ENCODE data around the gene TMEM237. TPM values are rescaled to one million over a fixed set of nuclear protein-coding genes. Genes with fewer than 3 reads are reported as not detected.

TMEM237 gene
- total RNA-seq, 1 donor from 2014 or later = 82.9 TPM

DNA sequence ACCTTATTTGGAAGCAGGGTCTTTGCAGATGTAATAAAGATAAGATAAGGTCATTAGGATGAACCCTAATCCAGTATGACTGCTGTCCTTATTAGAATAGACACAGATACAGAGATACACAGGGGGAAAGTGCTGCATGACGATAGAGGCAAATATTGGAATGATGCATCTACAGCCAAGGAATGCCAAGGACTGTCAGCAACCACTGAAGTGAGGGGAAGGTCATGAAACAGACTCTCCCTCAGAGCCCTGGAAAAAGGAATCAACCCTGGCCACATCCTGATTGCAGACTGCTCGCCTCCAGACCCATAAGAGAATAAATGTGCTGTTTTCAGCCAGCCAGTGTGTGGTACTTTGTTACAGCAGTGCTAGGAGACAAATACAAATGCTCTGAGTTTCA is 14.8 kb downstream of the TMEM237 start:
- TF ChIP-seq EZH2 (IDR thresholded peaks at IDR 0.05) = no peak
- TF ChIP-seq, protein P1, sequence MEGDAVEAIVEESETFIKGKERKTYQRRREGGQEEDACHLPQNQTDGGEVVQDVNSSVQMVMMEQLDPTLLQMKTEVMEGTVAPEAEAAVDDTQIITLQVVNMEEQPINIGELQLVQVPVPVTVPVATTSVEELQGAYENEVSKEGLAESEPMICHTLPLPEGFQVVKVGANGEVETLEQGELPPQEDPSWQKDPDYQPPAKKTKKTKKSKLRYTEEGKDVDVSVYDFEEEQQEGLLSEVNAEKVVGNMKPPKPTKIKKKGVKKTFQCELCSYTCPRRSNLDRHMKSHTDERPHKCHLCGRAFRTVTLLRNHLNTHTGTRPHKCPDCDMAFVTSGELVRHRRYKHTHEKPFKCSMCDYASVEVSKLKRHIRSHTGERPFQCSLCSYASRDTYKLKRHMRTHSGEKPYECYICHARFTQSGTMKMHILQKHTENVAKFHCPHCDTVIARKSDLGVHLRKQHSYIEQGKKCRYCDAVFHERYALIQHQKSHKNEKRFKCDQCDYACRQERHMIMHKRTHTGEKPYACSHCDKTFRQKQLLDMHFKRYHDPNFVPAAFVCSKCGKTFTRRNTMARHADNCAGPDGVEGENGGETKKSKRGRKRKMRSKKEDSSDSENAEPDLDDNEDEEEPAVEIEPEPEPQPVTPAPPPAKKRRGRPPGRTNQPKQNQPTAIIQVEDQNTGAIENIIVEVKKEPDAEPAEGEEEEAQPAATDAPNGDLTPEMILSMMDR (IDR thresholded peaks at IDR 0.05) = no peak
- no peak for TF ChIP-seq EZH2phosphoT487 (IDR thresholded peaks at IDR 0.05)
- H3K27me3 Mint-ChIP-seq (ENCODE audit: insufficient read depth, low read depth) = no peaks in the 10 kb centered on the region
- H3K4me3 Mint-ChIP-seq = no peak overlapping the region
- Histone ChIP-seq H3K27ac (no peak overlapping the region), H4K20me1 (ENCODE audit: low read depth) (no peaks in the 10 kb centered on the region), H3K36me3 (peaks cover 41% of the 10 kb centered on the region), H3F3A (ENCODE audit: low read depth) (no peaks in the 10 kb centered on the region), H2AFZ (replicated peaks) (no peak overlapping the region), H3K27me3 (no peaks in the 10 kb centered on the region), H3K9me3 (ENCODE audit: low read depth) (no peaks in the 10 kb centered on the region), H3K79me2 (ENCODE audit: low read depth) (no peaks in the 10 kb centered on the region), H3K4me1 (no peaks in the 10 kb centered on the region), H3K4me2 (no peak overlapping the region), H3K4me3 (no peak overlapping the region), H3K9ac (no peak overlapping the region)
- H3K36me3 Mint-ChIP-seq = peaks cover 25% of the 10 kb centered on the region
- no peaks in the 10 kb centered on the region for H3K4me1 Mint-ChIP-seq
- DNase-seq (ENCODE audit: low spot score) = no peak
- H3K27ac Mint-ChIP-seq = no peak overlapping the region
- no peaks in the 10 kb centered on the region for H3K9me3 Mint-ChIP-seq

DNA sequence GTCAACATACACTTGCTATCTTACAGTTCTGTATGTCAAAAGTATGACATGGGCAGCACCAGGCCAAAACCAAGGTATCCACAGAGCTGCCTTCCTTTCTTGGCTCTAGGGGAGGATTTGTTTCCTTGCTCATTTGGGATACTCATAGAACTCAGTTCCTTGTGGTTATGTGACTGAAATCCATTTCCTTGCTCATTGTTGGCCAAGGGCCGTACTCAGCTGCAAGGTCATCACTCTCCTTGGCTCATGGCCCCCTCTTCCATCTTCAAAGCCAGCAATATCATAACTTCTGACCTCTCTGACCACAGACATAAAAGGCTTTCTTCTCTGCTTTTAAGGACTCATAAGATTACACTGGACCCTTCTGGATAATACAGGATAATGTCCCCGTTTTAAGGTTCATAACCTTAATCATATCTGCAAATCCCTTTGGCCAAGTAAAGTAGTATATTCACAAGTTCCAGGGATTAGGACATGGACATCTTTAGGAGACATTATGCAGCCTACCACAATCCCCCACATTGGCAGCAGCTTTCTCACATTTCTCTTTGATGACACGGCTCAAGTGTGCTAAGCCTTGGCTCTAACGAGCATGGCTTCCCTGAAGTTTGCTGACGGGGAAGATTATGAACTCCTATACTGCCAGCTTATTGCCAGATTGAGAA is 20.9 kb downstream of the TMEM237 start:
- H3K79me2 ChIP-seq (ENCODE audit: low read depth) = no peaks in the 10 kb centered on the region
- no peaks in the 10 kb centered on the region for H3K27me3 Mint-ChIP-seq (ENCODE audit: insufficient read depth, low read depth)
- H4K20me1 ChIP-seq (ENCODE audit: low read depth) = no peaks in the 10 kb centered on the region
- H3K9me3 Mint-ChIP-seq = no peaks in the 10 kb centered on the region
- DNase-seq (ENCODE audit: low spot score) = no peak
- no peak overlapping the region for H3K9ac ChIP-seq
- H3K4me1 ChIP-seq = no peaks in the 10 kb centered on the region
- H3K9me3 ChIP-seq (ENCODE audit: low read depth) = no peaks in the 10 kb centered on the region
- H3K27ac Mint-ChIP-seq = no peak overlapping the region
- TF ChIP-seq, protein P1 (IDR thresholded peaks at IDR 0.05) = no peak
- TF ChIP-seq EZH2phosphoT487 (IDR thresholded peaks at IDR 0.05) (no peak), EZH2 (IDR thresholded peaks at IDR 0.05) (no peak)
- H2AFZ ChIP-seq (replicated peaks) = no peak overlapping the region
- no peak overlapping the region for H3K27ac ChIP-seq
- H3K36me3 Mint-ChIP-seq = peaks cover 12% of the 10 kb centered on the region
- H3K36me3 ChIP-seq = peaks cover 18% of the 10 kb centered on the region
- peaks cover 3% of the 10 kb centered on the region for H3K4me1 Mint-ChIP-seq
- H3K4me2 ChIP-seq = no peak overlapping the region
- H3K4me3 Mint-ChIP-seq = no peak overlapping the region
- no peak overlapping the region for H3K4me3 ChIP-seq
- no peaks in the 10 kb centered on the region for H3F3A ChIP-seq (ENCODE audit: low read depth)
- no peaks in the 10 kb centered on the region for H3K27me3 ChIP-seq

DNA sequence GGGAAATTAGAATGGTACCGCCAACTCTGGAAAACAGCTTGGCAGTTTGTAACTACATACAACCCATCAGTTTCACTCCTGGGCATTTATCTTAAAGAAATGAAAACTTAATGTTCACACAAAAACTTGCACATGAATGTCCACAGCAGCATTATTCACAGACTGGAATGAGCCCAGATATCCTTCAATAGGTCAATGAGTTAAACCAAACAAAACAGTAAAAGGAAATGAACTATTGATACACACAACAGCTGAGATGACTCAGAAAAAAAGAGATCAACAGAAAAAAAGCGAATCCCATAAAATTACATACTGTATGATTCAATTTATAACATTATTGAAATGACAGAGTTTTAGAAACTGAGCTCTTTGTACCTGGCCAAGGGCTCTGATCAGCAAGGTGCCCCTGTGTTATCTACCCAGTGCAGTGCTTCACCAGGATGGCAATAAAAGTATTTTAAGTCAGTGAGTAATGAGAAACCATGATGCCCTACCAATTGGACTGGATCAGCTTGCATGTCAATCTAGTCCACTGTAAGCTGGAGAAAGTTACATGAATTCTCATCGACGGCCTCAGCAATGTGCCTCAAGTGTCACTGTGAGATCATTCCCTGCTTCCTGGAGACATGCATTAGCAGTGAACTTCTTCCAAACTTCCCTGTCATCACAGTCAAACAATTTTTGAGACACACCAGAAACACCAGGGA is 21.9 kb downstream of the TMEM237 start:
- H3K27ac ChIP-seq = no peak overlapping the region
- H3K27ac Mint-ChIP-seq = no peak overlapping the region

More for the DNA sequence above, 21.9 kb downstream of the TMEM237 start:
- no peaks in the 10 kb centered on the region for H3K9me3 Mint-ChIP-seq
- TF ChIP-seq, protein P1 (IDR thresholded peaks at IDR 0.05) = no peak
- TF ChIP-seq EZH2 (IDR thresholded peaks at IDR 0.05) (no peak), EZH2phosphoT487 (IDR thresholded peaks at IDR 0.05) (no peak)
- H2AFZ ChIP-seq (replicated peaks) = no peak overlapping the region
- H3K79me2 ChIP-seq (ENCODE audit: low read depth) = no peaks in the 10 kb centered on the region
- no peaks in the 10 kb centered on the region for H3K9me3 ChIP-seq (ENCODE audit: low read depth)
- H3K36me3 Mint-ChIP-seq = peaks cover 9% of the 10 kb centered on the region
- H3K4me3 ChIP-seq = no peak overlapping the region
- no peaks in the 10 kb centered on the region for H3F3A ChIP-seq (ENCODE audit: low read depth)
- H3K4me2 ChIP-seq = no peak overlapping the region
- DNase-seq (ENCODE audit: low spot score) = no peak
- H3K27me3 ChIP-seq = no peaks in the 10 kb centered on the region
- H4K20me1 ChIP-seq (ENCODE audit: low read depth) = no peaks in the 10 kb centered on the region
- H3K36me3 ChIP-seq = peaks cover 16% of the 10 kb centered on the region
- no peaks in the 10 kb centered on the region for H3K27me3 Mint-ChIP-seq (ENCODE audit: insufficient read depth, low read depth)
- no peaks in the 10 kb centered on the region for H3K4me1 ChIP-seq
- H3K9ac ChIP-seq = no peak overlapping the region
- H3K4me3 Mint-ChIP-seq = no peak overlapping the region
- H3K4me1 Mint-ChIP-seq = peaks cover 3% of the 10 kb centered on the region

Data from neural progenitor cell (in vitro differentiated cells).